Caco-2 (cell line): ENCODE results near the gene TASOR2. TPM values are rescaled to one million over a fixed set of nuclear protein-coding genes. Genes with fewer than 3 reads are reported as not detected.

Source experiments
- BruUV-seq: library from RNA; stranded (reverse); fragments of 400-500 nt; replicated peaks from 2 replicates; lab custom pipeline; 2021; lab: Mats Ljungman, UMichigan
- CTCF ChIA-PET: fragments of 300-600 bp; sonication (Branson Sonifier 250); formaldehyde crosslinking; loops from one replicate; lab custom pipeline; 2022; ENCODE audit warnings: antibody characterized with exemption; lab: Charles Lee
- POLR2A ChIA-PET: fragments of 300-600 bp; sonication (Branson Sonifier 250); formaldehyde crosslinking; loops from one replicate; lab custom pipeline; 2022; ENCODE audit warnings: antibody characterized with exemption; lab: Charles Lee
- DNase-seq, 2 experiments: peaks; one replicate each; pipeline versions ENCODE4 v3.0.0 to v3.0.0-alpha.2; 2020 to 2022
- H3K27me3 ChIP-seq: replicated peaks from 2 replicates; pipeline ENCODE4 v1.6.0; 2011; ENCODE audit warnings: low read length; ENCODE audit not compliant: control insufficient read depth, insufficient read depth
- H3K36me3 ChIP-seq: 2 replicates; pipeline ENCODE4 v1.5.1; 2011; ENCODE audit warnings: low read length; ENCODE audit not compliant: control insufficient read depth, insufficient read depth
- H3K4me1 ChIP-seq: fragments of 250-450 bp; sonication (Bioruptor Pico); 2 replicates; pipeline ENCODE4 v1.5.1; 2020; ENCODE audit warnings: mild to moderate bottlenecking
- H3K4me3 ChIP-seq: 2 replicates; pipeline ENCODE4 v1.5.1; 2011; ENCODE audit warnings: low read depth, mild to moderate bottlenecking, control low read depth, low read length
- H3K9me3 ChIP-seq: fragments of 250-450 bp; sonication (Bioruptor Pico); 2 replicates; pipeline ENCODE4 v1.5.1; 2020; ENCODE audit warnings: mild to moderate bottlenecking, moderate library complexity
- H3K27ac Mint-ChIP-seq: one replicate; pipeline ENCODE4 v1.8.0; 2022; ENCODE audit warnings: mixed read lengths; ENCODE audit not compliant: unreplicated experiment
- H3K27me3 Mint-ChIP-seq: one replicate; pipeline ENCODE4 v1.8.0; 2022; ENCODE audit warnings: mixed read lengths; ENCODE audit not compliant: insufficient read depth, unreplicated experiment
- H3K36me3 Mint-ChIP-seq: one replicate; pipeline ENCODE4 v1.8.0; 2022; ENCODE audit warnings: mild to moderate bottlenecking, mixed read lengths; ENCODE audit not compliant: insufficient read depth, unreplicated experiment
- H3K4me1 Mint-ChIP-seq: one replicate; pipeline ENCODE4 v1.8.0; 2022; ENCODE audit warnings: low read depth, mixed read lengths; ENCODE audit not compliant: unreplicated experiment
- H3K4me3 Mint-ChIP-seq: one replicate; pipeline ENCODE4 v1.8.0; 2022; ENCODE audit warnings: mild to moderate bottlenecking, moderate library complexity, mixed read lengths; ENCODE audit not compliant: unreplicated experiment
- H3K9me3 Mint-ChIP-seq: one replicate; pipeline ENCODE4 v1.8.0; 2022; ENCODE audit warnings: mixed read lengths; ENCODE audit not compliant: unreplicated experiment
- CTCF ChIP-seq, 2 experiments: fragments of 200-600 bp in 1 of 2; IDR thresholded peaks; 1 replicate in 1 of 2; 2 replicates in 1 of 2; pipeline versions ENCODE4 v1.5.1 to v1.8.0; 2011 to 2022; ENCODE audit warnings: antibody characterized with exemption in 1 of 2, control low read depth in 1 of 2, inconsistent platforms in 1 of 2, low read depth in 1 of 2, low read length in 1 of 2, mild to moderate bottlenecking in 1 of 2, moderate library complexity in 1 of 2; ENCODE audit not compliant: insufficient read depth in 1 of 2, severe bottlenecking in 1 of 2, unreplicated experiment in 1 of 2
- intact Hi-C: fragments of 100-400 bp; cut with micrococcal nuclease; formaldehyde crosslinking; loops from one replicate; pipeline ENCODE4 v1.10.0; 2022; ENCODE audit not compliant: unreplicated experiment
- total RNA-seq: library from RNA; stranded (reverse); gene quantifications from 2 replicates; pipeline ENCODE4 v1.2.3, GENCODE V29; 2022

Gene TASOR2
- total RNA-seq, 1 experiment from 2014 or later = 102 TPM

GRCh38 chr10:5640501-5640900 is 44.1 kb upstream of the TASOR2 start:
- H3K4me3 ChIP-seq = no peak overlapping the region
- CTCF ChIA-PET = no interaction called here
- no peaks in the 10 kb centered on the region for H3K4me1 ChIP-seq
- no peaks in the 10 kb centered on the region for H3K9me3 ChIP-seq
- H3K36me3 ChIP-seq = peaks cover 8% of the 10 kb centered on the region; the same call in 1 of the 2 replicates
- no peak for DNase-seq
- no peaks in the 10 kb centered on the region for H3K27me3 ChIP-seq
- no peak overlapping the region for H3K27ac Mint-ChIP-seq
- peaks cover 7% of the 10 kb centered on the region for H3K4me1 Mint-ChIP-seq
- TF ChIP-seq CTCF (IDR thresholded peaks at IDR 0.05; ENCODE audit: insufficient read depth in 1 of 2, low read depth in 1 of 2, low read length in 1 of 2, severe bottlenecking in 1 of 2, unreplicated experiment in 1 of 2) = no peak
- POLR2A ChIA-PET = no interaction called here
- peaks cover 44% of the 10 kb centered on the region for H3K36me3 Mint-ChIP-seq
- intact Hi-C loops = no loop called here
- no peaks in the 10 kb centered on the region for H3K9me3 Mint-ChIP-seq
- no peaks in the 10 kb centered on the region for H3K27me3 Mint-ChIP-seq
- H3K4me3 Mint-ChIP-seq = no peak overlapping the region
- no TSS peak for BruUV-seq

- POLR2A ChIA-PET = no interaction called here
- no peak for TF ChIP-seq CTCF (IDR thresholded peaks at IDR 0.05; ENCODE audit: insufficient read depth in 1 of 2, low read depth in 1 of 2, low read length in 1 of 2, severe bottlenecking in 1 of 2, unreplicated experiment in 1 of 2)
These were observed 43.1 kb upstream of the TASOR2 start for GRCh38 chr10:5641501-5641900.

GRCh38 chr10:5643346-5644067 is 41.1 kb upstream of the TASOR2 start:
- DNase-seq = no peak
- H3K4me3 ChIP-seq = no peak overlapping the region
- H3K36me3 ChIP-seq = peaks cover 8% of the 10 kb centered on the region; the same call in 1 of the 2 replicates
- ChIA-PET POLR2A (no interaction called here), CTCF (interaction anchor here (0.7 kb wide), 1 partner anchor 160 kb away, joined by 3 read pairs; no protein-coding TSS in a partner anchor)
- H3K4me1 ChIP-seq = no peaks in the 10 kb centered on the region
- H3K27me3 Mint-ChIP-seq = no peaks in the 10 kb centered on the region
- no peak overlapping the region for H3K4me3 Mint-ChIP-seq
- no peaks in the 10 kb centered on the region for H3K9me3 Mint-ChIP-seq
- H3K36me3 Mint-ChIP-seq = peaks cover 42% of the 10 kb centered on the region
- no peaks in the 10 kb centered on the region for H3K27me3 ChIP-seq
- H3K9me3 ChIP-seq = no peaks in the 10 kb centered on the region
- peaks cover 19% of the 10 kb centered on the region for H3K4me1 Mint-ChIP-seq
- intact Hi-C loops = no loop called here
- no TSS peak for BruUV-seq
- H3K27ac Mint-ChIP-seq = no peak overlapping the region
- TF ChIP-seq CTCF (IDR thresholded peaks at IDR 0.05; ENCODE audit: insufficient read depth in 1 of 2, low read depth in 1 of 2, low read length in 1 of 2, severe bottlenecking in 1 of 2, unreplicated experiment in 1 of 2) = no peak

More at GRCh38 chr10:5641501-5641900, 43.1 kb upstream of the TASOR2 start:
- DNase-seq = no peak
- Histone ChIP-seq H3K36me3 (peaks cover 8% of the 10 kb centered on the region; the same call in 1 of the 2 replicates), H3K4me3 (no peak overlapping the region), H3K9me3 (no peaks in the 10 kb centered on the region), H3K27me3 (no peaks in the 10 kb centered on the region), H3K4me1 (no peaks in the 10 kb centered on the region)
- peaks cover 7% of the 10 kb centered on the region for H3K4me1 Mint-ChIP-seq
- no TSS peak for BruUV-seq
- H3K9me3 Mint-ChIP-seq = no peaks in the 10 kb centered on the region
- intact Hi-C loops = no loop called here
- no peak overlapping the region for H3K4me3 Mint-ChIP-seq
- no peaks in the 10 kb centered on the region for H3K27me3 Mint-ChIP-seq
- CTCF ChIA-PET = no interaction called here
- H3K36me3 Mint-ChIP-seq = peaks cover 44% of the 10 kb centered on the region
- H3K27ac Mint-ChIP-seq = no peak overlapping the region
